ENCODE results near the gene TESMIN.

- TF ChIP-seq EP300 (IDR thresholded peaks at IDR 0.05; ENCODE audit: low read depth) = no peak
- no peak for TF ChIP-seq POLR2A (IDR thresholded peaks at IDR 0.05)
These were observed 73.3 kb downstream of the TESMIN start for GRCh38 chr11:68678031-68678441.

Measured in transverse colon (tissue), 1 donor.